DOHH2 (cell line): Measurements from ENCODE around the gene CLEC6A.

Experiments used
- EZH2phosphoT487 ChIP-seq: fragments of 200-600 bp; sonication (generic); IDR thresholded peaks from 2 replicates; pipeline ENCODE4 v1.6.1; 2017; ENCODE audit warnings: borderline replicate concordance, mild to moderate bottlenecking, antibody characterized with exemption, low read length, moderate library complexity, mixed read lengths
- TF ChIP-seq, protein P1 (sequence below): fragments of 200-600 bp; sonication (generic); IDR thresholded peaks from one replicate; pipeline ENCODE4 v1.5.1; 2014; ENCODE audit warnings: antibody characterized with exemption, mild to moderate bottlenecking, low read depth, low read length; ENCODE audit not compliant: poor library complexity, severe bottlenecking

DNA sequence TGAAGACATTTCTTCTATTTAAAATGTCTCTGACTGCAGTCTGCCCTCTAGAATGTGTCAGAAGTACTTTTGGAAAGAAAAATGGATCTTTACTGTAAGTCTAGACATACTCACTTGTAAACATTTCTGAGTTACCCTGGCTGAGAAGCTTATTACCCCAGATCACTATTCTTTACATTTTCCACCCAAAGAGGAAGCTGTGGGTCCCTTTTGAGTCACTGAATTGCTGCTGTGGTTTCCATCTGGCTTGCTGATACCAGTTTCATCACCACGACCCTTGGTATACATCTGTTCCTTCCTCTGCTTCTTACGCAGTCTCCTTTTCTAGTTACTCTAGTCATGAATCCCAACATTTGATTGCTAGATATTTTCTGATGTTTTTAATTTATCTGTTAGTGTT lies 37.3 kb downstream of the CLEC6A start:
- TF ChIP-seq, protein P1, sequence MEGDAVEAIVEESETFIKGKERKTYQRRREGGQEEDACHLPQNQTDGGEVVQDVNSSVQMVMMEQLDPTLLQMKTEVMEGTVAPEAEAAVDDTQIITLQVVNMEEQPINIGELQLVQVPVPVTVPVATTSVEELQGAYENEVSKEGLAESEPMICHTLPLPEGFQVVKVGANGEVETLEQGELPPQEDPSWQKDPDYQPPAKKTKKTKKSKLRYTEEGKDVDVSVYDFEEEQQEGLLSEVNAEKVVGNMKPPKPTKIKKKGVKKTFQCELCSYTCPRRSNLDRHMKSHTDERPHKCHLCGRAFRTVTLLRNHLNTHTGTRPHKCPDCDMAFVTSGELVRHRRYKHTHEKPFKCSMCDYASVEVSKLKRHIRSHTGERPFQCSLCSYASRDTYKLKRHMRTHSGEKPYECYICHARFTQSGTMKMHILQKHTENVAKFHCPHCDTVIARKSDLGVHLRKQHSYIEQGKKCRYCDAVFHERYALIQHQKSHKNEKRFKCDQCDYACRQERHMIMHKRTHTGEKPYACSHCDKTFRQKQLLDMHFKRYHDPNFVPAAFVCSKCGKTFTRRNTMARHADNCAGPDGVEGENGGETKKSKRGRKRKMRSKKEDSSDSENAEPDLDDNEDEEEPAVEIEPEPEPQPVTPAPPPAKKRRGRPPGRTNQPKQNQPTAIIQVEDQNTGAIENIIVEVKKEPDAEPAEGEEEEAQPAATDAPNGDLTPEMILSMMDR: no peak
- TF ChIP-seq EZH2phosphoT487: no peak
